Naive B cell (primary cell): ENCODE results near the gene SUGT1. TPM values are rescaled to one million over a fixed set of nuclear protein-coding genes. Genes with fewer than 3 reads are reported as not detected.
"Not testable (repeated sequence)": the region's sequence is repeated elsewhere in the genome, so short reads cannot be mapped to it uniquely, and the experiment has no call there.

ENCODE experiments used
- ATAC-seq, 2 donors: fragments of 150-1000 bp; cut with Tn5 transposase; 2 replicates each; pipeline ENCODE4 v1.10.0; 2021; ENCODE audit warnings: low read depth in 2 of 2, mild to moderate bottlenecking in 2 of 2, moderate library complexity in 2 of 2
- DNase-seq: peaks from one replicate; pipeline ENCODE4 v3.0.0; 2022
- H3K27ac Mint-ChIP-seq, 6 donors: one replicate each; pipeline ENCODE4 v1.8.0; 2020 to 2022; ENCODE audit warnings: mild to moderate bottlenecking in 6 of 6, mixed read lengths in 6 of 6, moderate library complexity in 5 of 6, inconsistent platforms in 2 of 6
- H3K27me3 Mint-ChIP-seq, 3 donors: one replicate each; pipeline ENCODE4 v1.8.0; 2021 to 2022; ENCODE audit warnings: mixed read lengths in 3 of 3, mild to moderate bottlenecking in 1 of 3
- H3K36me3 Mint-ChIP-seq, 2 donors: one replicate each; pipeline ENCODE4 v1.8.0; 2020 to 2022; ENCODE audit warnings: mixed read lengths in 2 of 2, inconsistent platforms in 1 of 2, mild to moderate bottlenecking in 1 of 2
- H3K4me1 Mint-ChIP-seq, 3 donors: one replicate each; pipeline ENCODE4 v1.8.0; 2020 to 2022; ENCODE audit warnings: mixed read lengths in 3 of 3, inconsistent platforms in 1 of 3, mild to moderate bottlenecking in 1 of 3, moderate library complexity in 1 of 3
- H3K4me3 Mint-ChIP-seq, 8 donors: one replicate each; pipeline ENCODE4 v1.8.0; 2020 to 2022; ENCODE audit warnings: mild to moderate bottlenecking in 8 of 8, mixed read lengths in 8 of 8, moderate library complexity in 8 of 8, inconsistent platforms in 2 of 8
- H3K9me3 Mint-ChIP-seq, 7 donors: one replicate each; pipeline ENCODE4 v1.8.0; 2020 to 2022; ENCODE audit warnings: mixed read lengths in 7 of 7, mild to moderate bottlenecking in 5 of 7, inconsistent platforms in 2 of 7, moderate library complexity in 1 of 7
- polyA plus RNA-seq, 6 donors: library from polyadenylated mRNA; unstranded; fragments of 300-500 nt; fragmentation: Illumina TruSeq; gene quantifications; one replicate each; pipeline ENCODE4 v1.2.3, GENCODE V29; 2021; ENCODE audit warnings: low read depth in 6 of 6

Gene SUGT1
- polyA plus RNA-seq, 6 donors from 2014 or later, result 39.0 to 51.3 (median 46.0) TPM

DNA sequence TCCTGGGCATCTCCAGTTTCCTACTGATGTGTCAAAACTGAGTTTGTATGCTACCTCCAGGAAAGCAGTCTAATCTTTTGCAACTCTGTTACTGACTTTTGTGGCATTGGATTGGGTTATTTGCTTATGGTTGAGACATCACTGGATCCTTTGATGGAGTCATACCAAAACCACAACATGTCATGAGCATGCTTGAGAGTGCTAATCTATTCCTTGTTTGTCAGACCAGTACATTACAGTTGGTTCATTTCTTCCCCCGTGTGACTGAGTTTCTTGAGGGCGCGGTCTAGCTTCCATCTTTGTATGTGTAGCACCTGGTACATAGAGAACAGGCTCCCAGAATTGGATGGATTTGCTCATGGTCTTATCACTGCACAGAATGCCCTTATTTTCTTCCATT, 43.2 kb downstream of the SUGT1 start:
- H3K27ac Mint-ChIP-seq, result peak overlapping the region in 1 of 6 donors; percentile 39
- H3K4me1 Mint-ChIP-seq, result peaks cover 0 to 5% (median 0%) of the 10 kb centered on the region in 3 donors
- H3K4me3 Mint-ChIP-seq, result no peak overlapping the region
- ATAC-seq (no peak), DNase-seq (no peak)
- peaks cover 6 to 8% of the 10 kb centered on the region in 2 donors for H3K36me3 Mint-ChIP-seq
- peaks cover 0 to 2% (median 0%) of the 10 kb centered on the region in 7 donors for H3K9me3 Mint-ChIP-seq
- no peaks in the 10 kb centered on the region for H3K27me3 Mint-ChIP-seq

DNA sequence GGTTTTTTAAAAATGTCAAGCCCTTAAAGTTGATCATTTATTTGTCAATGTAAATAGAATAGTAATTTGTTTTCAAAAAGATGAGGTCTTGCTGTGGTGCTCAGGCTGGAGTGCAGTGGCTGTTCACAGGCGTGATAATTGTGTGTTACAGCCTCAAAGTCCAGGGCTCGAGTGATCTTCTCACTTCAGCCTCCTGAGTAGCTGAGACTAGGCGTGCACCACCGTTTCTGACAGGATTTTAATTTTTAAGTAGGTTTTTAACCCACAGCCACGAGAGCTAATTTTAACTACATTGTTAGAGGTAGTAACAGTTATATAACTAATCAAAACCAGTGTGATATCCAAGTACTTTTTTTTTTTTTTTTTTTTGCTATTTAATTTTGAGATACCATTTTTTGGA, 43.9 kb downstream of the SUGT1 start:
- Mint-ChIP-seq H3K9me3 (peaks cover 0 to 2% (median 0%) of the 10 kb centered on the region in 7 donors), H3K27me3 (no peaks in the 10 kb centered on the region), H3K4me3 (no peak overlapping the region), H3K4me1 (peaks cover 0 to under 1% (median 0%) of the 10 kb centered on the region in 3 donors), H3K27ac (no peak overlapping the region), H3K36me3 (peaks cover under 1 to 4% of the 10 kb centered on the region in 2 donors)
- no peak for ATAC-seq
- no peak for DNase-seq

DNA sequence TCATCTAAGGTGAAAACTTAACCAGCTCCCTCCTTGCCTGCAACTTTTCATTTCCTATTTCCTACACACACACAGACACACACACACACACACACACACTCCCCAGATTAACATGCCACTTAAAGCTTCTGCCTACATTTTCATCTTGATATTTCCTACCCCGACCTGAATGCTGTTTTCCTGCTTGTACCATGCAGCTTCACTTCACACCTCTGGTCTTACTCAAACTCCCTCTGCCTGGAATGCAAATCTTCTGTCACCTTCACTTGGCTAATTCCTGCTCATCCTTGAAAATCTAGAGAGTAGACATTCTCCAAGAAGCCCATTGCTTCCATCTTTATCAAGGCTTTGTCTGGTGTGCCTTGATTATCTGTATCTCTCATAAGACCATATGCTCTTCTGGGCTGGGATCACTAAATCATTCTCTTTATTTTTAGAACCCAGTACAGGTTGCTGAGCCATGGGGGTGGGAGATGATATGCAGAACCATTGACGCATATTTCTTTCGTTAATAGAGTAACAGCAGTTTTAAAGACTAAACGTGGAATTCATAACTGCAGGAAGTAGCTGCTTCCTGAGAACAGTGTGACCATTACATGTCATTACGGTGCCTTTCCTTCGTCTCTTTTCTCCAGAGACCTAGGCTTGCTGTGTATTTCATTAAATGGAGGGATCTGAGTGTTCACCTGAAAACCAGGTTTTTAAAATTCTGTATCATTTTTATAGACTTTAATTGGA, 49.3 kb downstream of the SUGT1 start:
- no peak overlapping the region for H3K4me3 Mint-ChIP-seq
- no peaks in the 10 kb centered on the region for H3K27me3 Mint-ChIP-seq
- ATAC-seq (no peak), DNase-seq (no peak)
- H3K27ac Mint-ChIP-seq, result peak overlapping the region in 2 of 6 donors; percentile 58 to 66
- no peaks in the 10 kb centered on the region for H3K9me3 Mint-ChIP-seq
- H3K4me1 Mint-ChIP-seq, result peaks cover 0 to 5% (median 4%) of the 10 kb centered on the region in 3 donors
- peaks cover 0 to 4% of the 10 kb centered on the region in 2 donors for H3K36me3 Mint-ChIP-seq

- no peaks in the 10 kb centered on the region for H3K27me3 Mint-ChIP-seq
- no peak for ATAC-seq
- H3K9me3 Mint-ChIP-seq, result no peaks in the 10 kb centered on the region
- no peak for DNase-seq
- H3K27ac Mint-ChIP-seq, result peak overlapping the region in 1 of 6 donors; percentile 39
- H3K4me3 Mint-ChIP-seq, result no peak overlapping the region
- peaks cover 0 to 5% (median 4%) of the 10 kb centered on the region in 3 donors for H3K4me1 Mint-ChIP-seq
- peaks cover 0 to 4% of the 10 kb centered on the region in 2 donors for H3K36me3 Mint-ChIP-seq
Observed at GRCh38 chr13:52703482-52703881, 50.8 kb downstream of the SUGT1 start.

DNA sequence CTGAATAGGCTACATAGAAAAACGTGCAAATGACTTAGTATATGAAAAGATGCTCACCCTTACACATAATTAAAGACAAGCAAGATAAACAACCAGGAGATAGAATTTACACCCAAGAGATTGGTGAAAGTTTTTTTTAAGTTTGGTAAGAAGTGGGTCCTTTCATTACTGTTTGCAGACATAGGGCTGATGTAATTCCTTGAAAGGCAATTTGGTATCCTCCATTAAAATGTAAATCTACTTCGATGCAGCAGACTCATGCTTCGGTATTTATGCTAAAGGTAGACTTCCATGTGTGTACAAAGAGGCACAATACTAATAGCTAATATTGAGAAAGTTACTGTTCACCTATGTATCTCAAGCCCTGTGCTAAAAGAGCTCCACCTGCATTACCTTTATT, 53.4 kb downstream of the SUGT1 start:
- H3K9me3 Mint-ChIP-seq, result no peaks in the 10 kb centered on the region
- no peak overlapping the region for H3K27ac Mint-ChIP-seq
- ATAC-seq, result no peak
- no peak overlapping the region for H3K4me3 Mint-ChIP-seq
- no peaks in the 10 kb centered on the region for H3K27me3 Mint-ChIP-seq
- H3K4me1 Mint-ChIP-seq, result peaks cover 0 to 5% (median 4%) of the 10 kb centered on the region in 3 donors
- no peak for DNase-seq
- H3K36me3 Mint-ChIP-seq, result no peaks in the 10 kb centered on the region

GRCh38 chr13:52707375-52707774, 54.7 kb downstream of the SUGT1 start:
- H3K4me3 Mint-ChIP-seq, result no peak overlapping the region
- H3K36me3 Mint-ChIP-seq, result no peaks in the 10 kb centered on the region
- H3K27me3 Mint-ChIP-seq, result no peaks in the 10 kb centered on the region
- H3K4me1 Mint-ChIP-seq, result no peaks in the 10 kb centered on the region
- no peak overlapping the region for H3K27ac Mint-ChIP-seq
- no peaks in the 10 kb centered on the region for H3K9me3 Mint-ChIP-seq
- ATAC-seq (no peak), DNase-seq (no peak)

- not testable (repeated sequence) for H3K4me3 Mint-ChIP-seq, DNase-seq, H3K27me3 Mint-ChIP-seq, H3K27ac Mint-ChIP-seq, ATAC-seq, H3K9me3 Mint-ChIP-seq, H3K36me3 Mint-ChIP-seq, H3K4me1 Mint-ChIP-seq
Observed at GRCh38 chr13:52708266-52708665, 55.6 kb downstream of the SUGT1 start.

DNA sequence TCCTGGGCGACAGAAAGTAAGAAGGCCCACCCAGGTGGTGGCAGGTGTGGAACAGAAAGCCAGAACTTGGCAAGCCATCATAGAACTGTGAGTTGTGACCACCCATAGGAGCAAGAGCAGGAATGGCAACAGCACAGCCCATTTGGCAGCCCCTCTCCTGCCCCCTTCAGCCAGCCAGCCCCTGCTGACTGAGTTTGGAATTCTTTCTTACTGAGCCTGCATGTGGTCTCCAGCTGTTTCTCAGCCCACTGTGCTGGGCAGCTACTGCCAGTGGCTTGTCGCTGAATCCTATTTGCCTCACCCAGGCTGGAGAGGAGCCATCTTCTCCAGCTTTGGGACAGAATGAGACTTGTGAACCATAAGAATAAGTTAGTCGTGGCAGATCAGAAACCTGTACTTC, 58.6 kb downstream of the SUGT1 start:
- Mint-ChIP-seq H3K9me3 (peaks cover 0 to 3% (median 0%) of the 10 kb centered on the region in 7 donors), H3K36me3 (no peaks in the 10 kb centered on the region), H3K4me3 (no peak overlapping the region), H3K27me3 (no peaks in the 10 kb centered on the region), H3K4me1 (no peaks in the 10 kb centered on the region), H3K27ac (no peak overlapping the region)
- DNase-seq, result no peak
- ATAC-seq, result no peak

- no peak for ATAC-seq
- Mint-ChIP-seq H3K27ac (no peak overlapping the region), H3K9me3 (peaks cover 0 to 14% (median 0%) of the 10 kb centered on the region in 7 donors), H3K4me1 (no peaks in the 10 kb centered on the region), H3K36me3 (peaks cover 0 to 8% of the 10 kb centered on the region in 2 donors), H3K27me3 (no peaks in the 10 kb centered on the region), H3K4me3 (no peak overlapping the region)
- no peak for DNase-seq
Observed at GRCh38 chr13:52712385-52712784, 59.7 kb downstream of the SUGT1 start.

DNA sequence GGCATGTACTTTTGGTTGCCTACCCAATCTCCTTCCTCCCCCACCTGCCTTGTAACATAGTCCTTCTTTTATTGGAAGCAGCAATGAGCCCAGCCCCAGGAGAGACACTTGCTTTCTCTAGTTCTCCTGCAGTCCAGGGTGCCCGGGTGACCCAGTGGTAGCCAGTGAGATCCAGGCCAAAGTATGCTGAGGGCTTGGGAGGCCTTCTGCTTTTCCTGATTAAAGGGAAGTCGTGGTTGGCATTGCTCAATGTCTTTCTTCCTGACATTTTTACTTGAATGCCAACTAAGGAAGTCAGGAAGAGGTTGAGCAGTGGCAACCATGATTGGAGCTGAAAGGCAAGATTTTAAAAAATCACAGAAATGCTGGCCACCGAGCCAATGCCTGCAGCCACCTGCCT, 61.3 kb downstream of the SUGT1 start:
- H3K9me3 Mint-ChIP-seq, result peaks cover 4 to 28% (median 8%) of the 10 kb centered on the region in 7 donors
- no peaks in the 10 kb centered on the region for H3K4me1 Mint-ChIP-seq
- peaks cover 7 to 8% of the 10 kb centered on the region in 2 donors for H3K36me3 Mint-ChIP-seq
- H3K27me3 Mint-ChIP-seq, result peaks cover 0 to 12% (median 9%) of the 10 kb centered on the region in 3 donors
- DNase-seq (no peak), ATAC-seq (no peak)
- H3K4me3 Mint-ChIP-seq, result no peak overlapping the region
- H3K27ac Mint-ChIP-seq, result no peak overlapping the region

GRCh38 chr13:52720904-52721303, 68.3 kb downstream of the SUGT1 start:
- ATAC-seq, H3K4me3 Mint-ChIP-seq, H3K4me1 Mint-ChIP-seq, H3K27ac Mint-ChIP-seq, DNase-seq: not testable (repeated sequence)
- H3K9me3 Mint-ChIP-seq, result peaks cover 9 to 41% (median 19%) of the 10 kb centered on the region in 7 donors
- H3K36me3 Mint-ChIP-seq, result peaks cover 8 to 16% of the 10 kb centered on the region in 2 donors
- peaks cover 7 to 54% (median 35%) of the 10 kb centered on the region in 3 donors for H3K27me3 Mint-ChIP-seq

- Mint-ChIP-seq H3K36me3 (peaks cover 9 to 18% of the 10 kb centered on the region in 2 donors), H3K27me3 (peaks cover 7 to 57% (median 35%) of the 10 kb centered on the region in 3 donors), H3K9me3 (peaks cover 9 to 39% (median 20%) of the 10 kb centered on the region in 7 donors), H3K4me3 (peak overlapping the region in 1 of 8 donors; percentile 55)
- not testable (repeated sequence) for ATAC-seq, H3K4me1 Mint-ChIP-seq, H3K27ac Mint-ChIP-seq, DNase-seq
Observed at GRCh38 chr13:52721356-52721755, 68.7 kb downstream of the SUGT1 start.

DNA sequence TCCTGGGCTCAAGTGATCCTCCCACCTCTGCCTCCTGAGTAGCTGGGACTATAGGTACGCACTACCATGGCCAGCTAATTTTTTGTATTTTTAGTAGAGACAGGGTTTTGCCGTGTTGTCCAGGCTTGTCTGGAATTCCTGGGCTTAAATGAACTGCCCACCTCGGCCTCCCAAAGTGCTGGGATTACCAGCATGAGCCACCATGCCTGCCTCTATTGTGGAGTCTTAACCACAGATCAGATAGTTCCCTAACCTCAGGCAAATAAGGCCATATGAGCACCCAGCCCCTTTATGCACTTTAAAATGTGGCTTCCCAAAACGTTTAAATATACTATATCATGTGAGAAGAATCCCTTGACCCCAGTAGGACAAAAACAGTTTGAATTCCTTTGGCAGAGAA, 70.5 kb downstream of the SUGT1 start:
- DNase-seq (no peak), ATAC-seq (no peak)
- Mint-ChIP-seq H3K4me1 (no peaks in the 10 kb centered on the region), H3K36me3 (peaks cover 5 to 21% of the 10 kb centered on the region in 2 donors), H3K27ac (no peak overlapping the region), H3K9me3 (peaks cover 8 to 31% (median 20%) of the 10 kb centered on the region in 7 donors), H3K27me3 (peaks cover 7 to 60% (median 33%) of the 10 kb centered on the region in 3 donors), H3K4me3 (no peak overlapping the region)

DNA sequence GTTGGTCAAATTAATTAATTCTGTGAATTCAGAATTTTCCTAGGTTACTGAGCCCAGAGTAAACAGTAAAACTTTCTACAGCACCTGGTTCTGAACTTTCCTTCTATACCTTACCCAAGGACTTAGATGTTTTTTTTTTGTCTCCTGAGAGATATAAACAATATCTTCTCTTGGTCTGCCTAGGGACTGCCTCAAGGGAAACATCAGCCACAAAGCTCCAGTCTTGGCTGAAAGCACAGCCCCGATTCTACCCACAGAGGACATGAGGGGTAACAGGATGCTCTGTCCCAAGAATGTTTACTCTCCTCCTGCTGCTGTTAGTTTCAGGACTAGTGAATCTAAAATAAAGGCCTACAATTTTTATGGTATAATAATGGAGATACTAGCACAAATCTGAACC, 72.7 kb downstream of the SUGT1 start:
- no peak for DNase-seq
- peak overlapping the region in 1 of 6 donors; percentile 68 for H3K27ac Mint-ChIP-seq
- H3K36me3 Mint-ChIP-seq, result peaks cover 5 to 8% of the 10 kb centered on the region in 2 donors
- no peaks in the 10 kb centered on the region for H3K4me1 Mint-ChIP-seq
- H3K4me3 Mint-ChIP-seq, result no peak overlapping the region
- no peak for ATAC-seq
- peaks cover 0 to 14% (median 6%) of the 10 kb centered on the region in 7 donors for H3K9me3 Mint-ChIP-seq
- peaks cover 7 to 39% (median 12%) of the 10 kb centered on the region in 3 donors for H3K27me3 Mint-ChIP-seq
